GM12878 (cell line): ENCODE data around the gene KIAA0825.

Experiments used
- CREB1 ChIP-seq: IDR thresholded peaks from 2 replicates; pipeline ENCODE4 v1.6.1; 2012; ENCODE audit warnings: low read depth, mild to moderate bottlenecking, inconsistent platforms
- CTCF ChIP-seq, 3 experiments: IDR thresholded peaks in 2 of 3; conservative IDR thresholded peaks in 1 of 3; 2 replicates each; pipeline ENCODE4 v1.5.1; 2011; ENCODE audit warnings: low read depth in 3 of 3, low read length in 3 of 3, mild to moderate bottlenecking in 3 of 3, control low read depth in 2 of 3, moderate library complexity in 2 of 3, inconsistent platforms in 1 of 3, mixed read lengths in 1 of 3; ENCODE audit not compliant: control insufficient read depth in 2 of 3, insufficient read depth in 1 of 3; ENCODE audit errors: extremely low read depth in 1 of 3
- EZH2 ChIP-seq: IDR thresholded peaks from 2 replicates; pipeline ENCODE4 v1.6.1; 2012; ENCODE audit warnings: low read depth, mild to moderate bottlenecking, control low read depth, inconsistent platforms, low read length, borderline replicate concordance; ENCODE audit not compliant: control insufficient read depth
- GABPA ChIP-seq: IDR thresholded peaks from 2 replicates; pipeline ENCODE4 v1.6.1; 2014; ENCODE audit warnings: antibody characterized with exemption, low read depth, mild to moderate bottlenecking, inconsistent platforms
- RELA ChIP-seq: fragments of 450-650 bp; IDR thresholded peaks from 2 replicates; pipeline ENCODE4 v1.8.0; 2014; ENCODE audit warnings: borderline replicate concordance; ENCODE audit not compliant: partially characterized antibody

GRCh38 chr5:94192658-94193391, 425.6 kb downstream of the KIAA0825 start:
- TF ChIP-seq CTCF (IDR thresholded peaks at IDR 0.05 in 2 of 3, conservative IDR thresholded peaks at IDR 0.05 in 1 of 3; ENCODE audit: control insufficient read depth in 2 of 3, extremely low read depth in 1 of 3, insufficient read depth in 1 of 3, low read depth in 3 of 3, low read length in 3 of 3) = no peak
- no peak for TF ChIP-seq GABPA
- no peak for TF ChIP-seq RELA
- TF ChIP-seq CREB1 = no peak
- no peak for TF ChIP-seq EZH2
